Retinal pigment epithelial cell (primary cell): ENCODE results near the gene SEMA4G.
A peak's percentile ranks its signal among the peaks of the same experiment; 100 is the strongest.

Experiments
- DNase-seq: peaks from one replicate; pipeline ENCODE4 v3.0.0-alpha.2; 2010; ENCODE audit warnings: low read depth
- H3K4me3 ChIP-seq: 2 replicates; pipeline ENCODE4 v1.5.1; 2011; ENCODE audit warnings: mild to moderate bottlenecking, low read length, control low read depth, moderate library complexity
- CTCF ChIP-seq: conservative IDR thresholded peaks from 2 replicates; pipeline ENCODE4 v1.5.1; 2011; ENCODE audit warnings: low read depth, low read length, control low read depth, inconsistent platforms

Gene SEMA4G

GRCh38 chr10:101000915-101001658, 31.8 kb downstream of the SEMA4G start:
- no peak for TF ChIP-seq CTCF
- DNase-seq: peak; percentile 67
- peak overlapping the region; percentile 87 for H3K4me3 ChIP-seq

- no peak for TF ChIP-seq CTCF
- DNase-seq: no peak
- peak overlapping the region; percentile 87 for H3K4me3 ChIP-seq
Measured at GRCh38 chr10:101001659-101002035, 32.3 kb downstream of the SEMA4G start.

- TF ChIP-seq CTCF: no peak
- no peak for DNase-seq
- no peak overlapping the region for H3K4me3 ChIP-seq
Measured at GRCh38 chr10:101002456-101002855, 33.2 kb downstream of the SEMA4G start.

- no peak overlapping the region for H3K4me3 ChIP-seq
- DNase-seq: no peak
- TF ChIP-seq CTCF: no peak
Measured at GRCh38 chr10:101003639-101004206, 34.4 kb downstream of the SEMA4G start.

GRCh38 chr10:101005361-101005760, 36.1 kb downstream of the SEMA4G start:
- H3K4me3 ChIP-seq: no peak overlapping the region
- no peak for TF ChIP-seq CTCF
- no peak for DNase-seq

GRCh38 chr10:101005869-101006567, 36.7 kb downstream of the SEMA4G start:
- no peak for DNase-seq
- no peak overlapping the region for H3K4me3 ChIP-seq
- TF ChIP-seq CTCF: no peak

GRCh38 chr10:101006593-101007098, 37.3 kb downstream of the SEMA4G start:
- DNase-seq: no peak
- no peak for TF ChIP-seq CTCF
- H3K4me3 ChIP-seq: no peak overlapping the region
